Epithelial cell of esophagus (primary cell): ENCODE data around the gene NARF.

Experiments used
- DNase-seq: peaks from one replicate; pipeline ENCODE4 v3.0.0; 2010; ENCODE audit warnings: low read depth
- H3K4me3 ChIP-seq: 2 replicates; pipeline ENCODE4 v1.5.1; 2011; ENCODE audit warnings: mild to moderate bottlenecking, low read length, control low read depth
- CTCF ChIP-seq: IDR thresholded peaks from 2 replicates; pipeline ENCODE4 v1.5.1; 2011; ENCODE audit warnings: low read depth, mild to moderate bottlenecking, low read length, control low read depth, inconsistent platforms; ENCODE audit not compliant: insufficient read depth; ENCODE audit errors: missing control alignments

The NARF gene

GRCh38 chr17:82442643-82443464, 15.7 kb upstream of the NARF start:
- no peak for DNase-seq
- TF ChIP-seq CTCF: no peak
- no peak overlapping the region for H3K4me3 ChIP-seq

- no peak overlapping the region for H3K4me3 ChIP-seq
- TF ChIP-seq CTCF: no peak
- DNase-seq: no peak
Observed at GRCh38 chr17:82443465-82444283, 14.9 kb upstream of the NARF start.

- no peak for TF ChIP-seq CTCF
- H3K4me3 ChIP-seq: no peak overlapping the region
- no peak for DNase-seq
Observed at GRCh38 chr17:82444284-82444893, 14.2 kb upstream of the NARF start.

- DNase-seq: no peak
- no peak overlapping the region for H3K4me3 ChIP-seq
- no peak for TF ChIP-seq CTCF
Observed at GRCh38 chr17:82444941-82445521, 13.5 kb upstream of the NARF start.

- DNase-seq: no peak
- no peak for TF ChIP-seq CTCF
- no peak overlapping the region for H3K4me3 ChIP-seq
Observed at GRCh38 chr17:82445542-82445941, 13.0 kb upstream of the NARF start.

- H3K4me3 ChIP-seq: no peak overlapping the region
- TF ChIP-seq CTCF: no peak
- DNase-seq: no peak
Observed at GRCh38 chr17:82446124-82446523, 12.4 kb upstream of the NARF start.
